ENCODE measurements around the gene DLGAP4.
A peak's percentile ranks its signal among the peaks of the same experiment; 100 is the strongest.

Gene DLGAP4

DNA sequence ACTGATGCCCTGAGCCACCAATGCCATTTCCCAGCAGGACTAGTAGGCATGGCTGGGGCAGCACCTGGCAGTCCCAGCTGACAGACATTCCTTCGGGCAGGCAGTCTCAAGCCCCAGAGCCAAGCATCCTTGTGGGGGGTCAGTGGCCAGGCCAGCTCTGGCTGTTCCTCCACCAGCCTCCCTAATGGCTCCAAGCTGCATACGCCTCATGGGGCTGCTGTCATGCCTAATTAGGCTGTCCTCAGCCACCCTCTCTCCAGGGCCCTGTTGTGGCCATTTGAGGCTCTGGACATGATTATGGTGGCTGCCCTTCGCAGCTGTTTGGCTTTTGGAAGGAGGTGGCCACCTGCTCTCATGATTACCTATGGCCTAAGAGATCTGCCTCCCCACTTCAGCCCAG is 79.4 kb downstream of the DLGAP4 start:
- no peak for DNase-seq

DNA sequence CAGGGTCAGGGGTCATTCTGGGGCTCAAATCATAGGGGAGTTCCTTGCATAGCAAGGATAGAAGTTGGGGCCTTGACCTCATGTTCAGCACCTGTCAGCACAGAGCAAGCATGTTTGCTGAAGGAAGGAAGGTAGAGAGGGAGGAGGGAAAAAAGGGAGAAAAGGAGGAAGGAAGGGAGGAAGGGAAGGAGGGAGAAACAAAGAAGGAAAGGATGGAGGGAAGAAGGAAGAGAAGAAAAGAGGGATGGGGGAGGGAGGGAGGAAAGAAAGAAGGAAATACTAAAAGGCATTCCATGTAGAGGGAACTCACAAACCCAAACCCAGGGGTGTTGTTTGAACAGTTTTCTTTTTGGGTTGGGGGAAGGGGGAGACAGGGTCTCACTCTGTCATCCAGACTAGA is 80.1 kb downstream of the DLGAP4 start:
- DNase-seq: no peak

DNA sequence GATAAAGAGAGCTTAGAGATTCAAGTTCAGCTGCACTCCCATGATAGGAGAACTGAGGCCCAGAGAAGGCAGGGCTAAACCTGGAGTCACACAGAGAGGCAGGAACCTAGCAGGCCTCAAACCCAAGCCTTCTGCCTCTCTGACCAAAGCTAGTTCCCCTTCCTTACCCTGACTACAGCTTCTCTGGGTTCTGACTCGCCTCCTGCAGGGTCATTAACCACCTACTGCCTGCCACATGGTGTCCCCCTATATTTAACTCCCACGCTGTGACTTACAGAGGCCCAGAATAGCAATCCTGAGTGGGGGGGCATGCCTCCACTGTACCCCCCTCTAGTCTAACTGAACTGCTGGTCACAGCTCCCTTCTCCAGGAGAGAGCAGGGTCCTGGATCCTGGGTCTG is 84.1 kb downstream of the DLGAP4 start:
- no peak for DNase-seq

DNA sequence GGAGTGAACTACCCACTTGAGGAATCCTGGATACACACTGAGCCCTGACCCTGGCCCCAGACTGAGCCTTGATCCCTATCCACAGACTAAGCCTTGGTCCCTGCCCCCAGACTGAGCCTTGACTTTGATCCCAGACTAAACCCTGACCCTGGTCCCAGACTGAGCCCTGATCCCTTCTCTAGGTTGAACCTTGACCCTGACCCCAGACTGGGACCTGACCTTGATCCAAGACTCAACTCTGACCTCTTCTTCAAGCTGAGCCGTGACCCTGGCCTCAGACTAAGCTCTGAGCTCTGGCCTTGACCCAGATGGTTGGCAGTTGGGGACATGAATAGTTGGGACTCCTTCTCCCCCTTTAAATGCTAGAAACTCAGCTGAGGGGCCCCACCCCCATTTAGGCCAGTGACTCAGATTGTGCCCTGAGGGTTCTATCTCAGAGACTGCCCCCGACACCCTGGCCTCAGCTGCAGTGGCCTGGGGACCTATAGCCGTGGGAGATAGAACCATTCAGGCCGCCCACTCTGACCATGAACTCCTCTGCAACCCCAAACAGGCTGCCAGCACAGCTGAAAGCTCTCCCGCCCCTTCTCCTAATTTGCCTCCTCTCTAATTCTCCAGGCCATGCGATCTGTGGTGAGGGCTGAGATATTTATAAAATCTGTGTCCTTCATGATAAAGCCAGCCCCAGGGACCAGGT is 84.7 kb downstream of the DLGAP4 start:
- no peak for DNase-seq

DNA sequence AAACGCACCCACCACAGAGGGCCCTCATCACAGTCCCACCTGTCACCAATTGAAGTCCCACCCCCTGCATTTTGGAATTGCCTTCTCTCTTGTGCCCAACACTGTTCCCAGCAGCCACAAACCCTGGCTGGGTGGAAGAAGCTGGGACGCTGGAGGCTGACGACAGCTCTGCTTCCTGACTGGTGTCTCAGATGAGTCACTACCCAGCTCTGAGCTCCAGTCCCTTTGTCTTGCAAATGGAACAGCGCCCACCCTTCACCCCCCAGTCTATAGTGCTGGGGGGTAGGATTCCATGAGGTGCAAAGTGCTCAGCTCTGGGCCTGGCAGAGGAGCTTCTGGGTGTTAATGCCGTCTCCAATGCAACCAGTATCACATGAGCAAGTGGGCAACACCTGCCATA is 85.3 kb downstream of the DLGAP4 start:
- DNase-seq: no peak

DNA sequence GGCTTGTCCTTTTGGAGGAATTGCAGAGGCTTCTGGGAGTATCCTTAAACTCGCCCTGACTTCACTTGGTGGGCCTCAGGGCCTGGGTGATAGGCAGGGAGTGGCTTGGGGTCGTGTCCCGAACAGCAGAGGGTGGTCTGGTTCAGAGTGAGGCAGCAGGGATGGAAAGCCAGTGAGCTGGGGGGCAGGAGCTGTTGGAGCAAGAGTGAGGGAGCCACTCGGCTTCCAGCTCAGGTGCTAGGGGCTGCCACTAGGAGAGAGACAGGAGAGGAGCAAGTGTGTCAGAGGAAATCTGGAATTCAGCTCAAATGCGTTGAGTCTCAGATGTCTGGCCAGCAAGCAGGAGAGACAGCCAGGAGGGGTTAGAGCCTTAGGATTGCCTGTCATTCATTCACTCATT is 85.8 kb downstream of the DLGAP4 start:
- no peak for DNase-seq

DNA sequence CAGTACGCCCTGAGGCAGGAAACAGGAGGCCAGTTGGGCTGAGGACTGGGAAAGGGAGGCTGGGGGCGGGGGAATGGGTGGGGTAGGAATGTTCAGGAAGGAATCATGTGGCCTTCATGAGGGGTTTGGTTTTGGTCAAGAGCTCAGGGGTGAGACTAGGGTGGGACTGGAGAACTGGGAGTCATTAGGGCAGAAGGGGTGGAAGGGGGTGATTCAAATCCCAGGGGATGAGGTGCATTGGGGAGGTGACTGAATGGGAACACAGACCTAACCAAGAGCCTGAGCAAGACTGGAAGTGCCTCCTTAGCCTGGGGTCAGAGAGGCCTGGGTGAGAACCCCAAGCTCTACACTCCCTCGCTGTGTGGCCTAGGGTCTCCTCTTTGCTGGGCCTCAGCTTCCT is 86.8 kb downstream of the DLGAP4 start:
- DNase-seq: no peak

DNA sequence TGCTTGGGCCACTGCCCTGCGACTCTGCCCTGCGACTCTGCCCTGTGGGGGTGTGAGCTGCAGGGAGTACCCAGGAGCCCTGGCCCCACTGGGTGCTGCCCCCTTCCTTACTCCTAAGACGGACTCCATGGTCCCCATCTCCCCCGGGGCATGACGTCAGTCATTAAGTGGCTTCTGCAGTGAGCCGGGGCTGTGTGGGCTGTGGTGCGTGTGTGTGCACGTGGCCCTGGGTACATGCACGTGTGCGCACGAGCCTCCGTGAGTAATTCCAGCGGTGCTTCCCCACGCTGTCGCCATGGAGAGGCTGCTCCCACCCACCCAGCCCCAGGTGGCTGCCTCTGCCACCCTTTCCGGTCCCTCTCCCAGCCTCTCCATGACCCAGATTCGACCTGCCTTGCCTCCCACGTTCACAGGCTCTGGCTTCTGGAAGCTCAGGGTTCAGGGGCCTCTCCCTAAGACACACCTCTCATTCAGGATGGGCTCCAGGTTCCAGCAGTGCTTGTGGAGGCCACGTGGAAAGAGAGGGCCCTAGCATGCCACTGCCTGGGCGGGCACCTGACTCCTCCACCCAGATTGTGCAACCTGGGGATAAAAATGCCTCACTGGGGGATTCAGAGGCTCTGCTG is 88.3 kb downstream of the DLGAP4 start:
- DNase-seq: no peak

DNA sequence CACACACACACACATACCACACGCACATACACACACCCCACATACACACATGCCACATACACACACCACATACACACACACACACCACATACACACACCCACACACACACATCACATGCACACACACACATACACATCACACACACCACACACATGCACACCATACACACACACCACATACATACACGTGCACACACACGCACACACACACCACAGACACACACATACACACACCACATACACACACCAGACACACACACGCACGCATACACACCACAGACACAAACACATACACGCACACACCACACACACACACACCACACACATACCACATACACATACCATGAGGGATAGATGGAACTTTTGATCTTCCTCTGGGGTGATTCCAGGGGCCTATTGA is 90.2 kb downstream of the DLGAP4 start:
- DNase-seq: no peak

DNA sequence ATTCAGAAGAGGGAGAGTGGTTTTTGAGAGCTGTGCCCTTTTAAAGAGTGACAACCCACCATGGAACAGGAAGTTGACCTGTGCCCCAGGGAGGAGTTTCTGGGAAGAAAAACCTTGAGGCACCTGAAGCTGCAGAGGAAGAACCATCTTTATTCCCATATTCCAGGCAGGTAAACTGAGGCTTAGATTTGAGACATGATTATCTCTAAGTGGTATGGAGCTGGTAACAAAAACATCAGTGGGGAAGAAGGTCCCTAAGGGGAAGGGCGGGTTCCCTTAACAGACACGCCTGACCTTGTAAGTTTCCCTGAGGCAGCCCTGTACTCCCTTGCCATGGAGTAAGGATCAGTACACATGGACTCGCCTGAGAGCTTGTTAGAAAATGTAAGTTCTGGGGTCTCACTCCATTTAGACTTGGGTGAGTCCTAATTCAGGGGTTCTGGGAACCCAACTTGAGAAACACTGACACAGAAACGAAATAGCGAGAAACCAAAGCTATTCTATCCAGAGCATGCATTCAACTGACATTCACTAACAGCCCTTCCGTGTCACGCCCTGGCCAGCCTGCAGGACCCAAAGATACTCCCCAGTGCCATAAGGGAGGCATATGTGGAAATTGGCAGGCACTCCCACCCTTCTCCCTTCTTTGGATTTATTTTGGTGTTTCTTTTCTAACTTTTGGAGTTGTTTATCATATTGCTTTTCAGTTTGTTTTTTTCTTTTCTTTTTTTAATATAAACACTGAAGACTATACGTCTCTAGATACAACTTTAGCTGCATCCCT is 90.9 kb downstream of the DLGAP4 start:
- no peak for DNase-seq

DNA sequence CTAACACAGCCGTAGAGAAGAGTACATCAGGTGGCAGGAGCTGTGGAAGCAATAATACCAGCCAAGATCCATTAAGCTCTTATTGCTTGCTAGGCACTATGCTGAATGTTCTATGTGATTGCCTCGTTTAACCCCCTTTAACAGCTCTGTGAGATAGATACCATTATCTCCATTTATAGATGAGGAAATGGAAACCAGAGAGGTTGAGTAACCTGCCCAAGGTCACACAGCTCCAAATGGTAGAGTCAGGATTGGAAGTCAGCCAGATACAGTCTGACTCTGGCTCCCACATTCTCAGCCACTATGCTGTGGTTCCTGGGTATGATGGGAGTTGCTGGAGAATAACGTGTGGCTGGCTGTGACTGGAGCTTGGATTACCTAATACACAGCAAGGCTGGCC is 92.4 kb downstream of the DLGAP4 start:
- no peak for DNase-seq

DNA sequence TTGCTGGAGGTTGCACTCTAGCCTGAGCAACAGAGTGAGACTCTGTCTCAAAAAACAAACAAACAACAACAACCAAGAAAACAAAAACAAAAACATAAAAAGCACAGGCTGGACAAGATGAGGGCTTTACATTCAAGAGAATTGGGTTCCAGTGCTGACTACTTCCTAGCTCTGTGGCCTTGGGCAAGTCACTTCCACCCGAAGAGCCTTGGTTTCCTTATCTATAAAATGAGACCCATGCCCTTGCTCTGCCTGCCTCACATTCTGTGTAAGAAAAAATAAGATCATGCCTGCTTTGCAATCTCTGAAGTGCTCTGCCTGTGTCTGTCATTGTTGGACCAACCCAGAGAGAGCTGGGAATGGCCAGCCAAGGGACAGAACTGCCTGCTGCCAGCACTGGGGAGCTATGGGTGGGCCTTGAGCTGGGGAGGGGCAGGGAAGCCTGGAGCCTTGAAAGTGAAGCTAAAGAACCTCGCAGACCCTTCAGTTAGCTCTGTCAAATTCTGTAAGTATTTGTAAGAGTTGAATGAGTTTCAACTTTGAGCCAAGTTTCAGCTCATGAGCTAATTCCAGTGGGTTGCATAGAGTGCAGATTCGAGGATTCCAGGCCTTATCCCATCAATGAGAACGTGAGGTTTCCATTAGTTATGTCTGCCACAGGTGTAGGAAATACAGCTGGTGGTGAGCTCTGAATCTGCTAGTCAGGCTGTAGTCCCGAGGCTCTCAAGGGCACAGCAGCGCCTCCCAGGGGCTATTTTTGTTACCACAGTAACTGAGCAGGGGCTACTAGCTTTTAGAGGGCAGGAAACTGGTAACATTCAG is 93.2 kb downstream of the DLGAP4 start:
- peak; percentile 22 for DNase-seq

DNA sequence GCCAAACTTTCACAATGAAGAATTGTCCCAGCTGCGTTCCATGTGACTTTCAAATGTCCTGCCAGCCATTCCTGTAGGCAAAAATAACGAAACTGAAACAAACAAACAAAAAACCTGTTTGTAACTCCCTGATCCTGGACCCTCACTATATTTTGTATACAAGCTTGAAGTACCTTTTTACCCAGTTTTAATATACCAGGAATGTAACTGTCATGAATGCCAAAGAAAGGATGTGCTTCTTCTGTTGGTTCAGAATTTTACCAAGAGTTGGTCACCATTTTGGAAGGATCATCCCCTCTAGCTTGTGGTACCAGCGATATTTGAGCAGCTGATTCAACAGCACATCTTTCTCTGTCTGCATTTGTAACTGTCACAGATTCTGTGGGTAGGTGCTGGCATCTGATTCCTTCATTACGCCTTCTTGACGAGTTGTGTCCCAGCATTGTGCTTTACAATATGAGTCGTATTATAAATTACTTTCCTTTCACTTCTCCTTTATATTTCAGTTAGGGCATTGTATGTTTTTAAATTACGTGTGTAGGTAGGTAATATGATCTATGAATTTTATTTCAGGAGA is 93.9 kb downstream of the DLGAP4 start:
- DNase-seq: no peak

DNA sequence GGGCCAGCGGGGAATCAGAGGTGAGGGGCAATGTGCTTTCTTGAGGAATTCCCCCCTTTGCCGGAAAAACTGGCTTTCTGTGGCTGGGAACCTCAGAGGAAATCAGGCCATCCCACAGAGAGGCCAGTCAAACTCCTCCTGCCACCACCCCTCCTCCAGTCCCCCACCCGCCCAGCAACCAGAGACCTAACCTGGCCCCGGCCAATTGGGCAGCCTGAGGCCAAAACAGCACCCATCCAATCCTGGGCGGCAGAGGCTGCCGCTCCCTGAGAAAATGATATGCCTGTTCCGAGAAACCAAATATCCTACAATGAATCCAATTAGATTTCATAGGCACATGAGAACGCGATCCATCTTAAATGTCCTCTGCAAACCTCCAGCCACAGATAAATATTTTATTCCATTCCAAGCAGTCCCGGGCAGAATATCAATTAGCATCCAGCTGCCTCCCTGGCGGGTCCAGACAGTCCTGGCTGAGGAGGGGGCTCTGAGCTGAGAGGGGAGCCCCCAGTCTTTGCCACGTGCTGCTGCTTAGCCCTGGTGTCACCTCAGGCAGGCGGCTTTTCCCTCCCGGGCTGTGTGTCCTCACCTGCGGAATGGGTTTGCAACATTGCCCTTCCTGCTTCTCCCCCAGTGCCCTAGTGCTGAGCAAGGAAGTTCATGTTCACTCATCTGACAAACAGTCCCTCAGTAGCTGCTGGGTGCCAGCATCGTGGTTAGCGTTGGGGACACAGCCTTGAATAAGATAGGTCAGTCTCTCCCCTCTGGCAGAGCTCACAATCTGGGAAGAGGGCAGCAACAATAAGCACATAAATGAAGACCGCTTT is 95.0 kb downstream of the DLGAP4 start:
- DNase-seq: no peak

DNA sequence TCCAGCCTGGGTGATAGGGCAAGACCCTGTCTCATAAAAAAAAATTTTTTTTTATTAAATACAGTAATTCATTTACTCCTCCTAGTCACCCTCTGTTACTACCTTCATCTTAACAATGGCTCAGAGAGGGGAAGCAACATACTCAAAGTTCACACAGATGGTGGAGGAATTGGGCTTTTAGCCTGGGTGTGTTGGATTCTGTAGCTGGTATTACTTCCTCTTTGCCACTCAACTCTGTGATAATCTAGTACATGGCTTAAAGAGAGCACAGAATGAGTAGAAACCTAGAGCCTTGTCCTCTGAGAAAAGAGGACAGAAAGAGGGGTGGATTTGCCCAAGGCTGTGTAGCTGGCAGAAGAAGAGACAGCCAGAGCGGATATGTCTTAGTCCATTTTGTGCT is 96.6 kb downstream of the DLGAP4 start:
- no peak for DNase-seq

DNA sequence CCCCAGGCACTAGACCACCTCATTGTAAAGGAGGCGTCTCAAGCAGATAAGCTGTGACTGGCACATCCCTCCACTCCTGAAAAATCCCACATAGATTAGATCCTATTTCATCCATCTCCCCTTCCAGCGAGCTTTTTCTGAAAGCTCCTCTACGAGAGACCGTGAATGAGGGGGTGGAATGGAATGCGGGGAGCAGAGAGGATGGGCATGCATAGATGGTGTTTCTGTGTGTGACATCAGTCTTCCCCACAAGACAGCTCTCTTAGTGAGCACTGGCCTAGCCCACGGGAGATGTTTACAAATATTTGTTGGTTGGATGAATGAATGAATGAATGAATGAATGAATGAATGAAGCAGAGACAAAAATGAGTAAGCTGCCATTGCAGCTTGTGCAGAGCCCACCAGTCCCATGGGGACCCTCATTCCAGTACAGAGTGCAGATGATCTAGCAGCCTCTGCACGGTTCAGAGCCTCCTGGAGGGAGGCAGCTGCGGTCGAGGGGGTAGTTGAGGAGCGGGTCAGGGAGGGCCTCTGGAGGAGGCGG is 98.4 kb downstream of the DLGAP4 start:
- no peak for DNase-seq

DNA sequence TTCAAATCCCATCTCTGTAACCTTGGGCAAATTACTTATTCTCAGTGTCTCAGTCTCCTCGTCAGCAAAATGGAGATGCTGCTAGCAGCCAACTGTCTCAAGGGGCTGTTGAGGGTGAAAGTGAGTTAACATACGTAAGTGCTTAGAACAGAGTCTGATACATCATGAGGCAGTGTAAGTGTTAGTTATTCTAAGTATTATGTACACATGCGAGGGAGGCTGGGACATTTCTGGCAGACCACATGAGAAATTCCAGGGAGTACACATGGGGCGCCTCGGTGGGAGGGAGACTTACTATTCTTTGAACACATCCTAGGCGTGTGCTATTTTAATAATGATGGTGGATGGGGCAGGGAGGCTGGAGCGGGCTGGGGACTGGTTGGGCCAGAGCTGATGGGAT is 99.1 kb downstream of the DLGAP4 start:
- no peak for DNase-seq

DNA sequence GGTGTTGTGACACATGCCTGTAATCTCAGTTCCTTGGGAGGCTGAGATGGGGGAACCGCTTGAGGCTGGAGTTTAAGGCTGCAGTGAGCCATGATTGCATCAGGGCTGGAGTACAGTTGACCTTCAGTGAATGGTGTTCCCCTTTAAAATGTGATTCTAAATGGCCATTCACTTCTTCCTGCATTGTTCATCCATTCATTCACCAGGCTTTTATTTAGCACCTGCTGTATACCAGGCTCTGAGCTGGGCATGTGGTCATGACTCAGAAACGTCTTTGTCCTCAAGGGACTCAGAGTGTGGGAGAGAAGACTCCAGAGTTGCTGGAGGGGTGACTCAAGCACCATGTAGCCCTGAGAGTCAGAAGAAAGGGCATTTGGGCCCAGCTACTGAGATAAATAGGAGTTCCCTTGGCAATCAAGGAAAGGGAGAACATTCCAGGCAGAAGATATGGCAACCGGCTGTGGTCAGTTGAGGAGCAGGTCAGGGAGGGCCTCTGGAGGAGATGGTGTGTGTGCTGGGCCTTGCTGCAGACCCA is 101.1 kb downstream of the DLGAP4 start:
- DNase-seq: no peak

DNA sequence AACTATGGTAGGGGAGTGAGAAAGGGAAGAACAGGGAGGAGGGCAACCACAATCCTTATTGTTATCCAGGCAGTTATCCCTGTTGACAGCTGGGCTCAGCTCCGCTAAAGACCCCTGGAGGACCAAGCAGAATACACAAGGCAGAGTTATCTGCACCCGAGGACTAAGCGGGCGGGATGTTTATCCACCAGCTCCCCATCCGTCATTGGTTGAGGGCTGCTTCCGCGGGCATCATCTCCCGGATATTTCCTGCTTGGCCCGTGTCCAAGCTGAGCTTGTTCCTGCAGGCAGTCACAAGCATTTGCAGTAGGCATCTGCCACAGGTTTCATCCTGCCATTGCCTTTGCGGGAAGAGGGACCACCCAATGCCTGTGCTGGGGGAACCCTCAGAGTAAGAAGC is 102.1 kb downstream of the DLGAP4 start:
- peak; percentile 4 for DNase-seq

DNA sequence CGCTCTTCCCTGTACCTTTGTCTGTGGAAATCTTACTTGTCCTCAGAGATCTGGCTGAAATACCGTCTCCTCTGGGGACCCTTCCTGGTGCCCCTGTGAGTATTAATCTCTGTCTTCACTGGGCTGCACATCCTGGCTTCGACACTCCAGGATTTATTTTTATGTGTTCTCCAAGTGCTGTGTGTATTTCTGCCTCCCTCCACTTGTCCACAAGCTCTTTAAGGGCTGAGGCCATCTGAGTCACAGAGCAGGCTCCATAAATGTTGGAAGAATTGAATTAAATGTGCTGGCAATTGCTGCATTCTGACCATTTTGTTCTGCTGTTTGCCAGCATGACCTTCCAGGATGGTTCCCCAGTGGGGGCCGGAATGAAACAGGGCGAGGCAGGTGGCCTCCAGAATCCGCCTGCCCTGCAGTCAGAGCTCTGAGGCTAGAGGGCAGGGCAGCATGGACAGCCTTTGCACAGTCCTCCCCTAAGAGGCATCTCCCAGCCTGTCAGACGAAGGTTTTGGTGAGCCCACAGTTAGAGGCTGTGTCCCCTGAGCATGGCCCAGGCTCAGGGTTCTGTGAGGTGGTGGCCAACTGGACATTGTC is 105.8 kb downstream of the DLGAP4 start:
- DNase-seq: no peak

DNA sequence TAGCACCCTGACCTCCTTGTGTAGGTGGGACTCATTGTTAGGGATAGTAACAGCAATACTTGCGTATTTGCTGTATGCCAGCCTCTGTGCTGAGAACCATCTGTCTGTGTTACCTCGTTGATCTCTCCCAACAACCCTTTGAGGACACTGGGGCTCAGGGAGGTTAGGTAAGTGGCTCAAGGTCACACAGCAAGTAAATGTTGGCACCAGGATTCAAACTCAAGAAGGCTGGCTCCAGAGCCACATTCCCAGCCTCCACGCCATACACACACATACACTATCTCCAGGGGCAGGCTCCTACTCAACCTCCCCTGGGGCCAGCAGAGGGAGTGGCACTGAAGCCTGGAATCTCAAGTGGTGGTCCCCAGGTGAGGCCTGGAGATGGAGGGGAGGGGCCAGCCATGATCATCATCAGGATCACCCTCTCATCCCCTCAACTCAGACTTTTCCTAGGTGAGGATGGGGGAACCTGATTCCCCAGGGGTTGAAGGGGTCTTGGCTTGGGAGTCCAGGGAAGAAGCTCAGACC is 109.4 kb downstream of the DLGAP4 start:
- DNase-seq: no peak

All from NCI-H748 treated with DMSO at 0.1 percent for 48 hours (cell line).